Dermis microvascular lymphatic vessel endothelial cell (primary cell): Measurements from ENCODE around the gene SMARCAD1. TPM values are rescaled to one million over a fixed set of nuclear protein-coding genes. Genes with fewer than 3 reads are reported as not detected.

Source experiments
- total RNA-seq: library from RNA; depleted of rRNA; stranded (reverse); fragments of >200 nt; gene quantifications from 2 replicates; pipeline ENCODE4 v1.2.1, GENCODE V29; 2014

SMARCAD1 gene
- total RNA-seq, 1 donor from 2014 or later = 26.3 TPM

Other genes starting within 250 kb of the SMARCAD1 start
- gene HPGDS, start 135.0 kb downstream of the SMARCAD1 start, total RNA-seq = not detected in 2 replicates
- gene PDLIM5, start 244.1 kb downstream of the SMARCAD1 start, total RNA-seq = 71.0 and 78.5 TPM in 2 replicates